ENCODE data around the gene AMHR2.

AMHR2 gene

GRCh38 chr12:53454707-53455106 is 31.1 kb downstream of the AMHR2 start:
- Mint-ChIP-seq H3K27ac (peak overlapping the region; percentile 99), H3K27me3 (no peaks in the 10 kb centered on the region), H3K9me3 (no peaks in the 10 kb centered on the region), H3K36me3 (ENCODE audit: low read depth) (peaks cover 81% of the 10 kb centered on the region), H3K4me1 (ENCODE audit: low read depth) (peaks cover 57% of the 10 kb centered on the region), H3K4me3 (peak overlapping the region; percentile 95)
- DNase-seq: no peak

DNA sequence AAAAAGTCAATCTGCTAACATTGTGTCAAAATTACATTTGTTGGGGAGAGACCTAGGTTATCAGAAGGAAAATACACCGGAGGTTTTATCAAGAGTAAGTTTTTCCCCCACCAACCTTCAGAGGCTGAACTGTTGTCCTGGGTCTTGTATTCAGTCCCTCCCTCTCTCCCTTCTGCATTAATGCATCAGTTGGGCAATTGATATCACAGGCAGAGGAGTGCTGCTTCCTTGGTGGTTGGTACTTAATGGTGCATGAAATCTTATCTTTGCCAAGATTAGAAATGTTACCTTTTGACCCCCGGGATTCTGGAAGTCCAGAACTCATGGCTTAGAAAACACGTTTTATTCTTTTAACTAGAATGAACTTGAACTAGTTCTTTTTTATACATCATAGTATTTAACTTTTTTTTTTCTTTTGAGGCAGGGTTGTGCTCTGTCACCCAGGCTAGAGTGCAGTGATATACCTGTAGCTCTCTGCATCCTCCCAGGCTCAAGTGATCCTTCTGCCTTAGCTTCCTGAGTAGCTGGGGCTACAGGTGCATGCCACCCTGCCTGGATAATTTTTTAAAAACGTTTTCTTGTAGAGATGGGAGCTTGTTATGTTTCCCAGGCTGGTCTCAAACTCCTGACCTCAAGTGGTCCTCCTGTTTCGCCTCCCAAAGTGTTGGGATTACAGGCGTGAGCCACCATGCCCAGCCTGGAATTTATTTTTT is 33.2 kb downstream of the AMHR2 start:
- Mint-ChIP-seq H3K4me3 (peak overlapping the region; percentile 15), H3K27ac (peak overlapping the region; percentile 75), H3K9me3 (no peaks in the 10 kb centered on the region), H3K36me3 (ENCODE audit: low read depth) (peaks cover 93% of the 10 kb centered on the region), H3K27me3 (no peaks in the 10 kb centered on the region), H3K4me1 (ENCODE audit: low read depth) (peaks cover 63% of the 10 kb centered on the region)
- DNase-seq: no peak

GRCh38 chr12:53459097-53459496 is 35.4 kb downstream of the AMHR2 start:
- no peaks in the 10 kb centered on the region for H3K9me3 Mint-ChIP-seq
- no peaks in the 10 kb centered on the region for H3K27me3 Mint-ChIP-seq
- H3K4me3 Mint-ChIP-seq: no peak overlapping the region
- no peak for DNase-seq
- H3K27ac Mint-ChIP-seq: peak overlapping the region; percentile 68
- H3K4me1 Mint-ChIP-seq (ENCODE audit: low read depth): peaks cover 71% of the 10 kb centered on the region
- peaks cover 98% of the 10 kb centered on the region for H3K36me3 Mint-ChIP-seq (ENCODE audit: low read depth)

DNA sequence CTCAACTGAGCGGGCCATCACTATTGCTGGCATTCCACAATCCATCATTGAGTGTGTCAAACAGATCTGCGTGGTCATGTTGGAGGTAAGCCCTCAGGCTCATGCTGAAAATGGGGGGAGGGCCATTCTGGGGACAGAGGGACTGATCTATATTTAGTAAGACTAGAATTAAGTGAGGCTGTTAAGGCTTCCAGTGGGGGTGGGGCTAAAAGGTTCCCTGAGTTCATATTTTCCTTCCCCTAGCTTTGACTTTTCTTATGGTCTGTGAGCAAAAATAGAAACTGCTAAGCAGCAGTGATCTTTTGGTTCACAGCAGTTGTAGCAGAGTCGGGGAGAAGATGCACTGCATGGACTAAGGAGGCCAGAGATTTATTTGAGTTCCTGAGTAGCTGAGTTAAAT is 37.4 kb downstream of the AMHR2 start:
- DNase-seq: no peak
- Mint-ChIP-seq H3K4me3 (no peak overlapping the region), H3K4me1 (ENCODE audit: low read depth) (peaks cover 66% of the 10 kb centered on the region), H3K27ac (peak overlapping the region; percentile 86), H3K27me3 (no peaks in the 10 kb centered on the region), H3K36me3 (ENCODE audit: low read depth) (peaks cover 98% of the 10 kb centered on the region), H3K9me3 (no peaks in the 10 kb centered on the region)

DNA sequence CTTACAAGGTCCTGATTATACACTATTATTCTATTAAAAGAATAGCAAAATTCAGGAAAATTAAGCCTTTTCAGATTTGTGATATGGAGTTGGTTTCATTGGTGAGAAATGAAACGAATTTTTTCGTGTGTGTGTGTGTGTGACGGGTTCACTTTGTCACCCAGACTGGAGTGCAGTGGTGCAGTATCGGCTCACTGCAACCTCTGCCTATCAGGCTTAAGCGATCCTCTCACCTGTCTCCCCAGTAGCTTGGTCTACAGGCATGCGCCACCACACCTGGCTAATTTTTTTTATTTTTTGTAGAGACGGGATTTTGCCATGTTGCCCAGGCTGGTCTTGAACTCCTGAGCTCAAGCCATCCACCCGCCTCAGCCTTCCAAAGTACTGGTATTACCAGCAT is 37.9 kb downstream of the AMHR2 start:
- no peak for DNase-seq
- peak overlapping the region; percentile 29 for H3K27ac Mint-ChIP-seq

GRCh38 chr12:53462935-53463334 is 39.3 kb downstream of the AMHR2 start:
- Mint-ChIP-seq H3K4me1 (ENCODE audit: low read depth) (peaks cover 72% of the 10 kb centered on the region), H3K27ac (peak overlapping the region; percentile 62)

More for the DNA sequence above, 37.9 kb downstream of the AMHR2 start:
- H3K36me3 Mint-ChIP-seq (ENCODE audit: low read depth): peaks cover 98% of the 10 kb centered on the region
- H3K27me3 Mint-ChIP-seq: no peaks in the 10 kb centered on the region
- no peaks in the 10 kb centered on the region for H3K9me3 Mint-ChIP-seq
- peaks cover 69% of the 10 kb centered on the region for H3K4me1 Mint-ChIP-seq (ENCODE audit: low read depth)
- no peak overlapping the region for H3K4me3 Mint-ChIP-seq

DNA sequence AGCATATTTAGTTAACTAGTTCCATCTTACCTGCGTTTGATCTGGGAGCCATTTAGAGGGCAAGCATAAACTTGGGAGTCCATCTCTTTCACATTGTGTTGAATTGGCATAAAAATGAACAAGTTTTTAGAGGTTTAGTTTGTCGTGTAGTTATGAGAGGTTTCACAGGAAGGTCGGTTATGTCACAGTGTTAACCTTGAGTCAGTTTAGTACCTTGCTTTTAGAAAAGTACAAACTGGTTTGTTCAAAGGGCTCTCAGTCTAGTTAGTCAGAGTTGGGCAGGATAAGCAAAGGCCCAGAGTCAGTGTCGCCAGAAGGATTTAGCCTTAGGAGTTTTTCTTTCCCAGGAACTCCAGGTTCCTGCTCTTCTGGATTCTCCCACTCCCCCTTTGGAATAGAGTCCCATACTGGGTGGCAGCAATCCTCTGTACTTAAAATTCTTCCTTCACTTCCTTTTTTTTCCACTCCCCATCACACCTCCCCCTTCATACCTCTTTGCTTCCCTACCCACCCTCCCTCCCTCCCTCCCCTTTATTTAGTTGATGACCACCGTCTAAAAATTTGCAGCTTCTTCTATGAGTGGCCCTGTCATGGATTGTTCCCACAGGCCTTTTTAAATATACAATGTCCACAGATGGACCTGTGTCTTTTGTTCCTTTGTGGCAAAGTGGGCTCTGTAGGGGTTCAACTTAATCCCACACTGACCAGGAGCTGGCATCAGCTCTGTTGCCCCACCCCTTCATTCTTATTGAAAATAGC is 40.3 kb downstream of the AMHR2 start:
- Mint-ChIP-seq H3K9me3 (no peaks in the 10 kb centered on the region), H3K27me3 (no peaks in the 10 kb centered on the region), H3K4me3 (no peak overlapping the region), H3K27ac (peak overlapping the region; percentile 78), H3K36me3 (ENCODE audit: low read depth) (peaks cover 100% of the 10 kb centered on the region), H3K4me1 (ENCODE audit: low read depth) (peaks cover 67% of the 10 kb centered on the region)
- no peak for DNase-seq

More at GRCh38 chr12:53462935-53463334, 39.3 kb downstream of the AMHR2 start:
- Mint-ChIP-seq H3K9me3 (no peaks in the 10 kb centered on the region), H3K27me3 (no peaks in the 10 kb centered on the region), H3K4me3 (no peak overlapping the region), H3K36me3 (ENCODE audit: low read depth) (peaks cover 100% of the 10 kb centered on the region)
- no peak for DNase-seq

GRCh38 chr12:53464685-53465418 is 41.2 kb downstream of the AMHR2 start:
- H3K4me1 Mint-ChIP-seq (ENCODE audit: low read depth): peaks cover 61% of the 10 kb centered on the region
- H3K9me3 Mint-ChIP-seq: no peaks in the 10 kb centered on the region
- no peak for DNase-seq
- H3K27ac Mint-ChIP-seq: peak overlapping the region; percentile 78
- H3K4me3 Mint-ChIP-seq: no peak overlapping the region
- peaks cover 100% of the 10 kb centered on the region for H3K36me3 Mint-ChIP-seq (ENCODE audit: low read depth)
- no peaks in the 10 kb centered on the region for H3K27me3 Mint-ChIP-seq

- H3K27ac Mint-ChIP-seq: peak overlapping the region; percentile 56
- no peaks in the 10 kb centered on the region for H3K9me3 Mint-ChIP-seq
- no peaks in the 10 kb centered on the region for H3K27me3 Mint-ChIP-seq
- peaks cover 57% of the 10 kb centered on the region for H3K4me1 Mint-ChIP-seq (ENCODE audit: low read depth)
- peaks cover 99% of the 10 kb centered on the region for H3K36me3 Mint-ChIP-seq (ENCODE audit: low read depth)
- H3K4me3 Mint-ChIP-seq: no peak overlapping the region
- DNase-seq: no peak
These were observed 42.0 kb downstream of the AMHR2 start for GRCh38 chr12:53465679-53466078.

- Mint-ChIP-seq H3K27me3 (no peaks in the 10 kb centered on the region), H3K36me3 (ENCODE audit: low read depth) (peaks cover 99% of the 10 kb centered on the region), H3K27ac (peak overlapping the region; percentile 56), H3K4me3 (no peak overlapping the region), H3K9me3 (no peaks in the 10 kb centered on the region), H3K4me1 (ENCODE audit: low read depth) (peaks cover 56% of the 10 kb centered on the region)
- DNase-seq: no peak
These were observed 43.0 kb downstream of the AMHR2 start for GRCh38 chr12:53466640-53467039.

- Mint-ChIP-seq H3K4me3 (no peak overlapping the region), H3K4me1 (ENCODE audit: low read depth) (peaks cover 58% of the 10 kb centered on the region), H3K9me3 (no peaks in the 10 kb centered on the region), H3K36me3 (ENCODE audit: low read depth) (peaks cover 99% of the 10 kb centered on the region), H3K27ac (peak overlapping the region; percentile 73), H3K27me3 (no peaks in the 10 kb centered on the region)
- no peak for DNase-seq
These were observed 43.4 kb downstream of the AMHR2 start for GRCh38 chr12:53467082-53467481.

DNA sequence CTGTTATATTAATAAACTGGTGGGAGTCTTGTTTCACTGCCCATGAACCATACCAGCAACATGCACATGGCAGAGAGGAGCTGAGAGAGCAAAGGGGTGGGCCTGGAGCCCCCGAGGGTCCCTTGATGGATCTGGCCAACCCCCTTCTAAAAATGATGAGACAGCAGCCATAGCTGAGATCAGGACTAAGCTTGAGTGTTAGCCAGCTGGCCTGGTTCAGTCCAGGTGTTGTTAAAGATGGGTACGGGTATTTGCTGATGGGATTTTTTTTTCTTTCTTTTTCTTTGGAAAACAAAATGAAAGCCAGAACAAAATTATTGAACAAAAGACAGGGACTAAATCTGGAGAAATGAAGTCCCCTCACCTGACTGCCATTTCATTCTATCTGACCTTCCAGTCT is 44.2 kb downstream of the AMHR2 start:
- Mint-ChIP-seq H3K4me3 (no peak overlapping the region), H3K36me3 (ENCODE audit: low read depth) (peaks cover 99% of the 10 kb centered on the region), H3K4me1 (ENCODE audit: low read depth) (peaks cover 57% of the 10 kb centered on the region), H3K27me3 (no peaks in the 10 kb centered on the region), H3K9me3 (no peaks in the 10 kb centered on the region), H3K27ac (peak overlapping the region; percentile 73)
- DNase-seq: no peak

GRCh38 chr12:53468282-53468681 is 44.6 kb downstream of the AMHR2 start:
- peak overlapping the region; percentile 73 for H3K27ac Mint-ChIP-seq
- H3K4me1 Mint-ChIP-seq (ENCODE audit: low read depth): peaks cover 55% of the 10 kb centered on the region
- peaks cover 99% of the 10 kb centered on the region for H3K36me3 Mint-ChIP-seq (ENCODE audit: low read depth)

GRCh38 chr12:53472056-53472582 is 48.5 kb downstream of the AMHR2 start:
- Mint-ChIP-seq H3K9me3 (no peaks in the 10 kb centered on the region), H3K36me3 (ENCODE audit: low read depth) (peaks cover 99% of the 10 kb centered on the region), H3K4me3 (no peak overlapping the region), H3K27ac (peak overlapping the region; percentile 93), H3K4me1 (ENCODE audit: low read depth) (peaks cover 67% of the 10 kb centered on the region), H3K27me3 (no peaks in the 10 kb centered on the region)
- no peak for DNase-seq

More at GRCh38 chr12:53468282-53468681, 44.6 kb downstream of the AMHR2 start:
- DNase-seq: no peak
- no peak overlapping the region for H3K4me3 Mint-ChIP-seq
- H3K27me3 Mint-ChIP-seq: no peaks in the 10 kb centered on the region
- no peaks in the 10 kb centered on the region for H3K9me3 Mint-ChIP-seq

All from activated T-cell treated with anti-CD3 and anti-CD28 coated beads, Interleukin-2, amount 50 U/mL, for 24 hours (primary cell).